ENCODE measurements around the gene EFHD1.
"Not testable (repeated sequence)": the region's sequence is repeated elsewhere in the genome, so short reads cannot be mapped to it uniquely, and the experiment has no call there.

The EFHD1 gene

DNA sequence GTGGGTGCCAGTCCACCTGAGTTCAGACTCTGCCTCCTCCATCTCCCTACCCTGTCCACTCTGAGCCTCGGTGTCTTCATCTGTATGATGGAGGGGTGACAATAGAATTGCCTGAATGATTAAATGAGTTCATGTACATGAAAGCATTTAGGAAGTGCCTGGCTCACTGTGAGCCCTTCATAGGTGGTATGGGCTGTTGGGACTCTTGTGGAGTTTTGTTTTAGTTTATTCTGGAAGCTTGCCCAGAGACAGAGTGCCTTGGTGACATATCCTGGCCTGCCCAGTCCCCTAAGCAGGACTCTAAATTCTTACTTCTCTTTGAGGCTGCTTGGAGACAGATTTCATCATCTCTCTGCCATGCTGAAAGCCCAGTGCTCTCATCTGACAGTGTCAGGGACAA, 39.2 kb downstream of the EFHD1 start:
- POLR2A ChIA-PET (ENCODE audit: low non-redundant PET), result no interaction called here
- CTCF ChIA-PET, result no interaction called here
- DNase-seq (ENCODE audit: low spot score), result no peak
- H3K27ac ChIP-seq, result no peak overlapping the region
- TF ChIP-seq, protein P1, sequence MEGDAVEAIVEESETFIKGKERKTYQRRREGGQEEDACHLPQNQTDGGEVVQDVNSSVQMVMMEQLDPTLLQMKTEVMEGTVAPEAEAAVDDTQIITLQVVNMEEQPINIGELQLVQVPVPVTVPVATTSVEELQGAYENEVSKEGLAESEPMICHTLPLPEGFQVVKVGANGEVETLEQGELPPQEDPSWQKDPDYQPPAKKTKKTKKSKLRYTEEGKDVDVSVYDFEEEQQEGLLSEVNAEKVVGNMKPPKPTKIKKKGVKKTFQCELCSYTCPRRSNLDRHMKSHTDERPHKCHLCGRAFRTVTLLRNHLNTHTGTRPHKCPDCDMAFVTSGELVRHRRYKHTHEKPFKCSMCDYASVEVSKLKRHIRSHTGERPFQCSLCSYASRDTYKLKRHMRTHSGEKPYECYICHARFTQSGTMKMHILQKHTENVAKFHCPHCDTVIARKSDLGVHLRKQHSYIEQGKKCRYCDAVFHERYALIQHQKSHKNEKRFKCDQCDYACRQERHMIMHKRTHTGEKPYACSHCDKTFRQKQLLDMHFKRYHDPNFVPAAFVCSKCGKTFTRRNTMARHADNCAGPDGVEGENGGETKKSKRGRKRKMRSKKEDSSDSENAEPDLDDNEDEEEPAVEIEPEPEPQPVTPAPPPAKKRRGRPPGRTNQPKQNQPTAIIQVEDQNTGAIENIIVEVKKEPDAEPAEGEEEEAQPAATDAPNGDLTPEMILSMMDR (conservative IDR thresholded peaks at IDR 0.05; ENCODE audit: low read depth), result no peak

DNA sequence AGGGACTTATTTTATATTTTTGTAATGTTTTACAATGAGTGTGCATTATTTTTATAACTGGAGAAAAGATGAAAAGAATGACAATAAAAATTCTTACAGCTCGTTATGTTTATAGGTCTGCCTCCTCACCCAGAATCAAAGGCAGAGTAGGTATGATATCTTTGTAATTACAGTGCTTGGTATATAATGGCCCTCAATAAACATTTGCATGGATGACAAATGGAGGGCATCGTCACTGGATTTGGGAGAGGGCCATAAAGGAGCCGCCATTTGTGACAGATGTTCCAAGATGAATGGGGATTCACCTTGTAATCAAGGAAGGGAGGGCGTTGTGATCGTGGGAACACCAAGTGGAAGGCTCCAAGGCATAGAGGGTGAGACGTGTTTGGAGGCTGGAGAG, 41.1 kb downstream of the EFHD1 start:
- no peak for DNase-seq (ENCODE audit: low spot score)
- TF ChIP-seq, protein P1 (conservative IDR thresholded peaks at IDR 0.05; ENCODE audit: low read depth), result no peak
- ChIA-PET POLR2A (ENCODE audit: low non-redundant PET) (no interaction called here), CTCF (no interaction called here)
- H3K27ac ChIP-seq, result no peak overlapping the region

DNA sequence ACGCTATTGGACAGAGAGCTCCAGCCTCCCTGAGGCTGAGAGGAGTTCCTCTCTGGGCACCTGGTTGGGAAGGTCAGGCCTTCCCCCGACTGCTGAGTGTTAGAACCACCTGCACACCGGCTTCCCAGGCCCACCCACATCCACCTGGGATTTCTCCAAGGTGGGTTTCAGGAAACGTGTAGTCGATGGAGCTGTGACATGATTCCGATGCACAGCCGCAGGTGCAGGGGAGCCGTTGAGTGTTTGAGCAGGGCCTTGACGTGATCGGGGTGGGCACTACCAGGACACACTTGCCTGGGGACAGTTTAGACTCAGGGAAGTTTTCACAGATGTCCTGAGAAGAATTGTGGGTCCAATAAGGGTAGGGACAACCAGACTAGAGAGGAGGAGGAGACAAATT, 42.0 kb downstream of the EFHD1 start:
- POLR2A ChIA-PET (ENCODE audit: low non-redundant PET), result no interaction called here
- TF ChIP-seq, protein P1 (conservative IDR thresholded peaks at IDR 0.05; ENCODE audit: low read depth), result no peak
- no peak overlapping the region for H3K27ac ChIP-seq
- DNase-seq (ENCODE audit: low spot score), result no peak
- CTCF ChIA-PET, result interaction anchor here (0.6 kb wide), 1 partner anchor 785 kb away, joined by 8 read pairs; no protein-coding TSS in a partner anchor

DNA sequence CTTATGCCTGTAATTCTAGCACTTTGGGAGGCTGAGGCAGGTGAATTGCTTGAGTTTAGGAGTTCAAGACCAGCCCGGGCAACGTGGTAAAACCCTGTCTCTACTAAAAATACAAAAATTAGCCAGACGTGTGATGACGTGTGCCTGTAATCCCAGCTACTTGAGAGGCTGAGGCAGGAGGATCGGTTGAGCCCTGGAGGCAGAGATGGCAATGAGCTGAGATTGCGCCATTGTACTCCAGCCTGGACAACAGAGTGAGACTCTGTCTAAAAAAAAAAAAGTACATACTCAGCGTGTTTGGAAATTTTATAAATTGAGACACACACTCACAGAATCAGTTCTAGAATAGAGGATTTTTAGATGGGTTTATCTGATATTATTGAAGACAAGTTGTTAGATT, 46.6 kb downstream of the EFHD1 start:
- TF ChIP-seq, protein P1 (conservative IDR thresholded peaks at IDR 0.05; ENCODE audit: low read depth), result no peak
- no peak for DNase-seq (ENCODE audit: low spot score)
- CTCF ChIA-PET, result no interaction called here
- H3K27ac ChIP-seq, result no peak overlapping the region
- POLR2A ChIA-PET (ENCODE audit: low non-redundant PET), result no interaction called here

DNA sequence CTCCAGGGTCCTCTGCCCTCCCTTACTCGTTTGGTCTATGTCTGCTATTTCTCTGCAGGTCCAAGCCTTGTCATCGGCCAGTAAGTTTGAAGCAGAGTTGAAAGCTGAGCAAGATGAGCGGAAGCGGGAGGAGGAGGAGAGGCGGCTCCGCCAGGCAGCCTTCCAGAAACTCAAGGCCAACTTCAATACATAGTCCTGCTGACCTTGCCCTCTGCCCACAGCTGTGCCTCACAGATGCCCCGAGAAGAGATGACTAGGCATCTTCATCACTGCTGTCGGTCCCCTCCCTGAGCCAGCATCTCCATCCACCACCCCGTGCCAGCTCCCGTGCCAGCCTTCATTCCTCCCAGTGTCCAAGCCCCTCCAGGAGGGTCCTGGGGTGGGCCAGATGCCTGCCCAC, 48.1 kb downstream of the EFHD1 start:
- CTCF ChIA-PET, result no interaction called here
- H3K27ac ChIP-seq, result no peak overlapping the region
- TF ChIP-seq, protein P1 (conservative IDR thresholded peaks at IDR 0.05; ENCODE audit: low read depth), result no peak
- DNase-seq (ENCODE audit: low spot score), result no peak
- POLR2A ChIA-PET (ENCODE audit: low non-redundant PET), result no interaction called here

DNA sequence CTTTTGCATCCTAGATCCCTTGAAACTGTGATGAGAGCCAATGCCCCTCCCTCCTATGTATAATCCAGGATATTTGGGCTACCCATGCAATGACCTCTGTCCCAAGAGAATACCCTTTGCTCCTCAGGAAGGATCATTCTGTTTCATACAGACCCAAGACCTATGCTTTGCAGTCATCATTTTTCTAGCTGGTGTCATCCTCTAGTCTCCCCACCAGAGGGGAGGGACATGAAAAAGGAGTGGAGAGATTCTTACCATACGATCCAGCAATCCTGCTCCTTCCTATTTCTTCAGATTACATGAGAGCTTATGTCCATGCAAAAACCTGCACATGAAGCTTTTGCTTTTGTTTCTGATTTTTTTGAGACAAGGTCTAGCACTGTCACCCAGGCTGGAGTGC, 50.0 kb downstream of the EFHD1 start:
- CTCF ChIA-PET, result no interaction called here
- no peak for DNase-seq (ENCODE audit: low spot score)
- POLR2A ChIA-PET (ENCODE audit: low non-redundant PET), result interaction anchor here (0.7 kb wide), 1 partner anchor 58 kb away, joined by 3 read pairs; no protein-coding TSS in a partner anchor
- H3K27ac ChIP-seq, result no peak overlapping the region
- TF ChIP-seq, protein P1 (conservative IDR thresholded peaks at IDR 0.05; ENCODE audit: low read depth), result no peak

DNA sequence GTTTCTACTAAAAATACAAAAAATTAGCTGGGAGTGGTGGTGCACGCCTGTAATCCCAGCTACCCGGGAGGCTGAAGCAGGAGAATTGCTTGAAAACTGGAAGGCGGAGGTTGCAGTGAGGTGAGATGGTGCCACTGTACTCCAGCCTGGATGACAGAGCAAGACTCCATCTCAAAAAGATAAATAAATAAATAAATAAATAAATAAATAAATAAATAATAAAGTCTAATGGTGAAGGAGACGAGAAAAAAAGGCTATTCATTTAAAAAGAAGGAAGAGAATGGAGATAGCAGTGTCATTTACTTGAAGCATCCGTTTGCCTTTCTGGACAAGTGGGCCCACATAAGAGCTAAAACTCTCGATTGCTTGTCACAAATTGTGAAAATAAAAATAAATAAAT, 52.0 kb downstream of the EFHD1 start:
- CTCF ChIA-PET; POLR2A ChIA-PET (ENCODE audit: low non-redundant PET); DNase-seq (ENCODE audit: low spot score); H3K27ac ChIP-seq: not testable (repeated sequence)
